DMS79 (cell line): ENCODE data around the gene PLXDC2.

Source experiments
- DNase-seq: peaks from one replicate; lab custom pipeline; 2025; lab: John Stamatoyannopoulos, UW

PLXDC2 gene

GRCh38 chr10:20276127-20276979 lies 460.1 kb downstream of the PLXDC2 start:
- no peak for DNase-seq

- DNase-seq, result no peak
These were observed 461.6 kb downstream of the PLXDC2 start for GRCh38 chr10:20277820-20278219.

- DNase-seq, result no peak
These were observed 465.3 kb downstream of the PLXDC2 start for GRCh38 chr10:20281579-20281978.

GRCh38 chr10:20287586-20287985 lies 471.4 kb downstream of the PLXDC2 start:
- no peak for DNase-seq

GRCh38 chr10:20288060-20288459 lies 471.8 kb downstream of the PLXDC2 start:
- DNase-seq, result no peak

GRCh38 chr10:20289070-20289828 lies 473.0 kb downstream of the PLXDC2 start:
- no peak for DNase-seq

- no peak for DNase-seq
These were observed 482.2 kb downstream of the PLXDC2 start for GRCh38 chr10:20298417-20298816.

- DNase-seq, result no peak
These were observed 483.0 kb downstream of the PLXDC2 start for GRCh38 chr10:20299034-20299736.

- no peak for DNase-seq
These were observed 484.5 kb downstream of the PLXDC2 start for GRCh38 chr10:20300735-20301134.

- no peak for DNase-seq
These were observed 485.8 kb downstream of the PLXDC2 start for GRCh38 chr10:20302033-20302432.

GRCh38 chr10:20303453-20304152 lies 487.4 kb downstream of the PLXDC2 start:
- no peak for DNase-seq

GRCh38 chr10:20313665-20314064 lies 497.4 kb downstream of the PLXDC2 start:
- no peak for DNase-seq

- DNase-seq, result no peak
These were observed 498.2 kb downstream of the PLXDC2 start for GRCh38 chr10:20314431-20314830.

- no peak for DNase-seq
These were observed 511.7 kb downstream of the PLXDC2 start for GRCh38 chr10:20327954-20328353.

- DNase-seq, result no peak
These were observed 514.0 kb downstream of the PLXDC2 start for GRCh38 chr10:20330246-20330645.

GRCh38 chr10:20334559-20334958 lies 518.3 kb downstream of the PLXDC2 start:
- DNase-seq, result no peak
